HepG2 (cell line): Measurements from ENCODE around the gene CDH1. TPM values are rescaled to one million over a fixed set of nuclear protein-coding genes. Genes with fewer than 3 reads are reported as not detected.
A peak's percentile ranks its signal among the peaks of the same experiment; 100 is the strongest.

Experiments used
- FLYWCH1 ChIP-seq: sonication (generic); formaldehyde crosslinking; IDR thresholded peaks from 2 replicates; pipeline ENCODE4 v1.8.1; 2023; ENCODE audit warnings: mild to moderate bottlenecking, missing genetic modification reagents
- GTF3A ChIP-seq: sonication (generic); formaldehyde crosslinking; conservative IDR thresholded peaks from 2 replicates; pipeline ENCODE4 v1.4.0; 2020; ENCODE audit warnings: mild to moderate bottlenecking, missing genetic modification reagents
- HNF4G ChIP-seq, 2 experiments: sonication (generic) in 1 of 2; formaldehyde crosslinking in 1 of 2; IDR thresholded peaks; 2 replicates each; pipeline versions ENCODE4 v1.4.0 to v1.6.1; 2011 to 2020; ENCODE audit warnings: borderline replicate concordance in 2 of 2, low read depth in 2 of 2, mild to moderate bottlenecking in 2 of 2, low read length in 1 of 2, missing genetic modification reagents in 1 of 2, moderate library complexity in 1 of 2
- KDM1A ChIP-seq: IDR thresholded peaks from 2 replicates; pipeline ENCODE4 v1.6.1; 2016; ENCODE audit warnings: missing compliant biosample characterization
- KDM6A ChIP-seq: IDR thresholded peaks from 2 replicates; pipeline ENCODE4 v1.6.1; 2016; ENCODE audit warnings: low read depth
- MYNN ChIP-seq: sonication (generic); formaldehyde crosslinking; IDR thresholded peaks from 2 replicates; pipeline ENCODE4 v1.4.0; 2020; ENCODE audit warnings: mild to moderate bottlenecking, low read depth, missing genetic modification reagents
- NCOA1 ChIP-seq: sonication (generic); formaldehyde crosslinking; IDR thresholded peaks from 2 replicates; pipeline ENCODE4 v1.9.0; 2021; ENCODE audit warnings: missing genetic modification reagents
- NR2C2 ChIP-seq: sonication (generic); formaldehyde crosslinking; IDR thresholded peaks from 2 replicates; pipeline ENCODE4 v1.4.0; 2020; ENCODE audit warnings: missing genetic modification reagents, mild to moderate bottlenecking, moderate library complexity, borderline replicate concordance
- PAF1 ChIP-seq: IDR thresholded peaks from 2 replicates; pipeline ENCODE4 v1.6.1; 2016; ENCODE audit warnings: missing genetic modification reagents, missing compliant biosample characterization
- REL ChIP-seq: sonication (generic); formaldehyde crosslinking; conservative IDR thresholded peaks from 2 replicates; pipeline ENCODE4 v1.8.0; 2022; ENCODE audit warnings: mild to moderate bottlenecking, missing genetic modification reagents, moderate library complexity
- RFX3 ChIP-seq: IDR thresholded peaks from 2 replicates; pipeline ENCODE4 v1.6.1; 2016; ENCODE audit warnings: missing biosample characterization, missing genetic modification reagents
- SRF ChIP-seq: IDR thresholded peaks from 2 replicates; pipeline ENCODE4 v1.6.1; 2011; ENCODE audit warnings: mild to moderate bottlenecking, low read depth, low read length, moderate library complexity
- ZBTB4 ChIP-seq: sonication (generic); formaldehyde crosslinking; IDR thresholded peaks from 2 replicates; pipeline ENCODE4 v1.4.0; 2020; ENCODE audit warnings: missing genetic modification reagents, mild to moderate bottlenecking, borderline replicate concordance
- ZNF10 ChIP-seq: sonication (generic); formaldehyde crosslinking; IDR thresholded peaks from 2 replicates; pipeline ENCODE4 v1.4.0; 2020; ENCODE audit warnings: mild to moderate bottlenecking, low read depth, missing genetic modification reagents, borderline replicate concordance
- ZNF230 ChIP-seq: sonication (generic); formaldehyde crosslinking; IDR thresholded peaks from 2 replicates; pipeline ENCODE4 v1.4.0; 2020; ENCODE audit warnings: mild to moderate bottlenecking, missing genetic modification reagents
- ZNF331 ChIP-seq: sonication (generic); formaldehyde crosslinking; IDR thresholded peaks from 2 replicates; pipeline ENCODE4 v1.4.0; 2020; ENCODE audit warnings: missing genetic modification reagents
- ZNF354B ChIP-seq: sonication (generic); formaldehyde crosslinking; IDR thresholded peaks from 2 replicates; pipeline ENCODE4 v1.8.0; 2022; ENCODE audit warnings: mild to moderate bottlenecking, missing genetic modification reagents
- ZNF580 ChIP-seq: IDR thresholded peaks from 2 replicates; pipeline ENCODE4 v1.6.1; 2016; ENCODE audit warnings: low read depth, borderline replicate concordance
- polyA plus RNA-seq, 8 experiments: library from polyadenylated mRNA; depleted of rRNA in 3 of 8; stranded (reverse) in 7 of 8; unstranded in 1 of 8; fragments of >200 nt; fragmentation: Illumina TruSeq in 4 of 8; extraction: Trizol in 4 of 8; gene quantifications; 2 replicates each; pipeline versions ENCODE4 v1.2.1 to v1.2.3, GENCODE V29; 2011 to 2016; ENCODE audit warnings: low read depth in 4 of 8, missing spikeins in 1 of 8, mixed read lengths in 1 of 8; ENCODE audit not compliant: insufficient read depth in 1 of 8
- total RNA-seq, 5 experiments: library from RNA; depleted of rRNA; stranded (reverse); fragments of >200 nt; fragmentation: Illumina TruSeq; extraction: Trizol; gene quantifications; 2 replicates each; pipeline ENCODE4 v1.2.3, GENCODE V29; 2016; ENCODE audit warnings: low read depth in 1 of 5
- TF ChIP-seq, protein P1 (sequence below): sonication (generic); formaldehyde crosslinking; IDR thresholded peaks from 2 replicates; pipeline ENCODE4 v1.4.0; 2020; ENCODE audit warnings: missing genetic modification reagents

Gene CDH1
- total and polyA plus RNA-seq, 2 of the 13 experiments (the other 11 are each of a cell fraction or from before 2014, with no cell fraction given) = 0.95 to 9.8 TPM

GRCh38 chr16:68786685-68787418 is 49.8 kb downstream of the CDH1 start (continued):
- TF ChIP-seq MYNN (no peak), KDM1A (CRISPR knock-in tag) (0 out of 2 replicates have a peak, but pooled peaks have one; percentile 34), KDM6A (CRISPR knock-in tag) (peak; percentile 48), FLYWCH1 (CRISPR knock-in tag) (no peak), RFX3 (CRISPR knock-in tag) (no peak), SRF (no peak), ZNF230 (CRISPR knock-in tag) (no peak), ZBTB4 (CRISPR knock-in tag) (no peak), HNF4G (IDR thresholded peaks at IDR 0.05; ENCODE audit: borderline replicate concordance, low read depth, low read length) (peak; percentile 96), HNF4G (CRISPR knock-in tag; IDR thresholded peaks at IDR 0.05; ENCODE audit: borderline replicate concordance, low read depth) (peak; percentile 87; the same call in 1 of the 2 replicates), NR2C2 (CRISPR knock-in tag) (peak; percentile 15; the same call in 1 of the 2 replicates), REL (no peak), PAF1 (CRISPR knock-in tag) (no peak), ZNF580 (no peak), GTF3A (CRISPR knock-in tag) (no peak), ZNF354B (CRISPR knock-in tag) (no peak), ZNF331 (CRISPR knock-in tag) (peak; percentile 90), ZNF10 (CRISPR knock-in tag) (no peak), NCOA1 (no peak)
- TF ChIP-seq, protein P1, sequence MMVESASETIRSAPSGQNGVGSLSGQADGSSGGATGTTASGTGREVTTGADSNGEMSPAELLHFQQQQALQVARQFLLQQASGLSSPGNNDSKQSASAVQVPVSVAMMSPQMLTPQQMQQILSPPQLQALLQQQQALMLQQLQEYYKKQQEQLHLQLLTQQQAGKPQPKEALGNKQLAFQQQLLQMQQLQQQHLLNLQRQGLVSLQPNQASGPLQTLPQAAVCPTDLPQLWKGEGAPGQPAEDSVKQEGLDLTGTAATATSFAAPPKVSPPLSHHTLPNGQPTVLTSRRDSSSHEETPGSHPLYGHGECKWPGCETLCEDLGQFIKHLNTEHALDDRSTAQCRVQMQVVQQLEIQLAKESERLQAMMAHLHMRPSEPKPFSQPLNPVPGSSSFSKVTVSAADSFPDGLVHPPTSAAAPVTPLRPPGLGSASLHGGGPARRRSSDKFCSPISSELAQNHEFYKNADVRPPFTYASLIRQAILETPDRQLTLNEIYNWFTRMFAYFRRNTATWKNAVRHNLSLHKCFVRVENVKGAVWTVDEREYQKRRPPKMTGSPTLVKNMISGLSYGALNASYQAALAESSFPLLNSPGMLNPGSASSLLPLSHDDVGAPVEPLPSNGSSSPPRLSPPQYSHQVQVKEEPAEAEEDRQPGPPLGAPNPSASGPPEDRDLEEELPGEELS (CRISPR knock-in tag) = peak; percentile 67; the same call in 1 of the 2 replicates
